ENCODE measurements around the gene PLVAP.

PLVAP gene

GRCh38 chr19:17323964-17324332, 53.2 kb downstream of the PLVAP start:
- no peak overlapping the region for H3K27ac ChIP-seq
- no peak for TF ChIP-seq ZFX (IDR thresholded peaks at IDR 0.05)
- TF ChIP-seq CTCF (conservative IDR thresholded peaks at IDR 0.05) = no peak

- TF ChIP-seq ZFX (IDR thresholded peaks at IDR 0.05) (no peak), CTCF (conservative IDR thresholded peaks at IDR 0.05) (no peak)
- H3K27ac ChIP-seq = no peak overlapping the region
Measured at GRCh38 chr19:17323300-17323963, 53.7 kb downstream of the PLVAP start.

- TF ChIP-seq CTCF (conservative IDR thresholded peaks at IDR 0.05) = no peak
- TF ChIP-seq ZFX (IDR thresholded peaks at IDR 0.05) = no peak
- no peak overlapping the region for H3K27ac ChIP-seq
Measured at GRCh38 chr19:17322854-17323253, 54.3 kb downstream of the PLVAP start.

- H3K27ac ChIP-seq = no peak overlapping the region
- TF ChIP-seq ZFX (IDR thresholded peaks at IDR 0.05) = no peak
- no peak for TF ChIP-seq CTCF (conservative IDR thresholded peaks at IDR 0.05)
Measured at GRCh38 chr19:17321655-17322489, 55.3 kb downstream of the PLVAP start.

GRCh38 chr19:17320435-17320834, 56.7 kb downstream of the PLVAP start:
- no peak overlapping the region for H3K27ac ChIP-seq
- TF ChIP-seq ZFX (IDR thresholded peaks at IDR 0.05) = no peak
- TF ChIP-seq CTCF (conservative IDR thresholded peaks at IDR 0.05) = no peak

GRCh38 chr19:17319473-17320238, 57.5 kb downstream of the PLVAP start:
- H3K27ac ChIP-seq = no peak overlapping the region

More at GRCh38 chr19:17319473-17320238, 57.5 kb downstream of the PLVAP start:
- TF ChIP-seq ZFX (IDR thresholded peaks at IDR 0.05) = no peak
- no peak for TF ChIP-seq CTCF (conservative IDR thresholded peaks at IDR 0.05)
